ENCODE measurements around the gene SHC1.
A peak's percentile ranks its signal among the peaks of the same experiment; 100 is the strongest.
"Not testable (repeated sequence)": the region's sequence is repeated elsewhere in the genome, so short reads cannot be mapped to it uniquely, and the experiment has no call there.

The SHC1 gene

GRCh38 chr1:154993572-154994268 lies 23.2 kb upstream of the SHC1 start, which contains the start of gene LENEP:
Gene LENEP (plus strand): TSS chr1:154993586. CDS start chr1:154993608, 22 bp downstream.
- DNase-seq: no peak

- peak; percentile 58 for DNase-seq
These were observed 22.4 kb upstream of the SHC1 start for GRCh38 chr1:154992721-154993571.

- no peak for DNase-seq
These were observed 19.7 kb upstream of the SHC1 start for GRCh38 chr1:154990276-154990675.

GRCh38 chr1:154989195-154989860 lies 18.8 kb upstream of the SHC1 start:
- DNase-seq: no peak

GRCh38 chr1:154988058-154988954 lies 17.8 kb upstream of the SHC1 start:
- DNase-seq: no peak

GRCh38 chr1:154987326-154987725 lies 16.8 kb upstream of the SHC1 start:
- no peak for DNase-seq

- DNase-seq: not testable (repeated sequence)
These were observed 16.2 kb upstream of the SHC1 start for GRCh38 chr1:154986736-154987135.

GRCh38 chr1:154983776-154984466 lies 13.4 kb upstream of the SHC1 start:
- DNase-seq: peak; percentile 46

- peak; percentile 100 for DNase-seq
These were observed 12.5 kb upstream of the SHC1 start, which contains the start of gene FLAD1 for GRCh38 chr1:154982897-154983648. Gene FLAD1 (plus strand): TSS chr1:154983344. CDS start chr1:154983695, 351 bp downstream.

- no peak for DNase-seq
These were observed 11.8 kb upstream of the SHC1 start for GRCh38 chr1:154982341-154982740.

GRCh38 chr1:154978360-154978759 lies 7.8 kb upstream of the SHC1 start:
- DNase-seq: no peak

GRCh38 chr1:154977762-154978161 lies 7.2 kb upstream of the SHC1 start:
- DNase-seq: not testable (repeated sequence)

GRCh38 chr1:154975409-154976059 lies 5.0 kb upstream of the SHC1 start:
- DNase-seq: peak; percentile 83

GRCh38 chr1:154974808-154975408 lies 4.4 kb upstream of the SHC1 start:
- DNase-seq: peak; percentile 99

GRCh38 chr1:154974102-154974807 lies 3.7 kb upstream of the SHC1 start, which contains the start of gene CKS1B:
Gene CKS1B (plus strand): TSS chr1:154974681. CDS start chr1:154974746, 65 bp downstream.
- peak; percentile 100 for DNase-seq

GRCh38 chr1:154973344-154974101 lies 3.0 kb upstream of the SHC1 start:
- peak; percentile 99 for DNase-seq

- no peak for DNase-seq
These were observed 2.2 kb upstream of the SHC1 start for GRCh38 chr1:154972517-154973343.

GRCh38 chr1:154972213-154972516 lies 1.6 kb upstream of the SHC1 start:
- DNase-seq: no peak

All from RPMI8226 (cell line).